Vagina (tissue), 2 donors: ENCODE results near the gene PPOX. TPM values are rescaled to one million over a fixed set of nuclear protein-coding genes. Genes with fewer than 3 reads are reported as not detected.

ENCODE experiments used
- DNase-seq, 2 donors: peaks; one replicate each; pipeline ENCODE4 v3.0.0-alpha.2; 2017; ENCODE audit errors: extremely low spot score in 2 of 2
- H3K27ac ChIP-seq: fragments of 200-600 bp; sonication (generic); one replicate; pipeline ENCODE4 v1.5.1; 2019
- H3K27me3 ChIP-seq: fragments of 200-600 bp; sonication (generic); one replicate; pipeline ENCODE4 v1.5.1; 2019
- H3K36me3 ChIP-seq, 2 donors: fragments of 200-600 bp; sonication (generic); one replicate each; pipeline ENCODE4 v1.5.1; 2017 to 2019
- H3K4me1 ChIP-seq: fragments of 200-600 bp; sonication (generic); one replicate; pipeline ENCODE4 v1.5.1; 2019
- H3K4me3 ChIP-seq, 2 donors: fragments of 200-600 bp; sonication (generic); 1 replicate in 1 of 2; 2 replicates in 1 of 2; pipeline ENCODE4 v1.5.1; 2016 to 2019
- H3K9me3 ChIP-seq: fragments of 200-600 bp; sonication (generic); one replicate; pipeline ENCODE4 v1.5.1; 2019
- CTCF ChIP-seq, 3 experiments: fragments of 450-650 bp in 2 of 3; fragments of 200-600 bp in 1 of 3; sonication (generic) in 1 of 3; IDR thresholded peaks; one replicate each; pipeline ENCODE4 v1.5.1; 2017 to 2019; ENCODE audit warnings: antibody characterized with exemption in 3 of 3, mild to moderate bottlenecking in 2 of 3, moderate library complexity in 2 of 3
- POLR2A ChIP-seq, 2 donors: fragments of 450-650 bp; IDR thresholded peaks; one replicate each; pipeline ENCODE4 v1.6.1; 2017; ENCODE audit warnings: antibody characterized with exemption in 2 of 2, mild to moderate bottlenecking in 2 of 2, moderate library complexity in 2 of 2
- POLR2AphosphoS5 ChIP-seq, 2 donors: sonication (generic); formaldehyde crosslinking; IDR thresholded peaks; one replicate each; pipeline ENCODE4 v1.9.0; 2017; ENCODE audit warnings: antibody characterized with exemption in 2 of 2, mild to moderate bottlenecking in 2 of 2, low read depth in 1 of 2; ENCODE audit not compliant: insufficient read depth in 1 of 2
- intact Hi-C: fragments of 100-400 bp; cut with DNase I; formaldehyde crosslinking; loops from one replicate; pipeline ENCODE4 v1.15.1; 2023
- total RNA-seq: library from RNA; depleted of rRNA; stranded (reverse); fragments of >200 nt; gene quantifications from one replicate; pipeline ENCODE4 v1.2.3, GENCODE V29; 2016

Gene PPOX
- total RNA-seq, 1 donor from 2014 or later: 16.7 TPM

DNA sequence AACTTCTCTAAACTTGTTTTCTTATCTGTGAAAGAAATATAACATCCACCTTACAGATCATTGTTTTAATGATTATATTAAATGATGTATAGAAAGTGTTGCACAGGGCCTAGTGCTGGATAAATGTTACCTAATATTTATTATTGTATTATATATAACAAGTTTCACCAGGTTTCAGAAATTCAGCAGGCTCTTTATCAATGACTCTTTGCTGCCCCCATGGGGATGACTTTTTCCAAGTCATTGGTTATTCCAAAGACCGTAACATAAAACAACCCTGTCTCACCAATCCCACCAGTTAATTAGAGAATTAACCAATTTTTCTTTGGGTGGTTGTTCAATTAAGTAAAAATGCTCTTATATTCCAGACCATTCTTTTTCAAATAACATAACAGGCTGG lies 26.5 kb upstream of the PPOX start:
- intact Hi-C loops: no loop called here
- Histone ChIP-seq H3K27me3 (no peaks in the 10 kb centered on the region), H3K9me3 (no peaks in the 10 kb centered on the region), H3K27ac (no peak overlapping the region), H3K4me1 (no peaks in the 10 kb centered on the region), H3K36me3 (no peaks in the 10 kb centered on the region), H3K4me3 (no peak overlapping the region)
- no peak for DNase-seq
- TF ChIP-seq CTCF (IDR thresholded peaks at IDR 0.05) (peak in 2 of 3 experiments; percentile 4 to 23), POLR2A (IDR thresholded peaks at IDR 0.05) (no peak)

DNA sequence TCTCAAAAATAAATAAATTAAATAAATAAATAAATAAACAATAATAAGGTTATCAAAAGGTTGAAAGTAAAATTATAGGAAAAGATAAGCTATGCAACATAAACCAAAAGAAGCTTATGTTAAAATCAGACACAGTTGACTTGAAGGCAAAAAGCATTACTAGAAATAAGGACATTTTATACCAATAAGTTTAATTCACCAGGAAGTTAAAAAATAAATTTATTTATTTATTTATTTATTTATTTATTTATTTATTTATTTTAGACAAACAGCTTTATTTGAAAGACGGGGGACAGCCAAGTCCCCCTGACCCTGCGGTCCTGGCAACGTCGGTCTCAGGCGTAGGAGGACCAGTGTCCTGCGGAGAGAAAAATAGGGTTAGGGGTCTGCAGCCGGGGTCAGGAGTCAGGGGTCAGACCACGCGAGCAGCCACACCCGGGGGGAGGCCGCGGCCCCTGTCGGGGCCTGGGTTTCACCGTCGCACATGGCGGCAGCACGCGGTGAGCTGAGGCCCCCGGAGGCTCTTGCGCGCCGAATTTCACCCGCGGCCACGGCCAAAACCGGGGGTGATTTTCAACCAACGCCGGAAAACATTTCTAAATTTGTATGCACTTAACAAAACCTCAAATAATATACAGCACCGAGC lies 25.3 kb upstream of the PPOX start:
- intact Hi-C loops: no loop called here

DNA sequence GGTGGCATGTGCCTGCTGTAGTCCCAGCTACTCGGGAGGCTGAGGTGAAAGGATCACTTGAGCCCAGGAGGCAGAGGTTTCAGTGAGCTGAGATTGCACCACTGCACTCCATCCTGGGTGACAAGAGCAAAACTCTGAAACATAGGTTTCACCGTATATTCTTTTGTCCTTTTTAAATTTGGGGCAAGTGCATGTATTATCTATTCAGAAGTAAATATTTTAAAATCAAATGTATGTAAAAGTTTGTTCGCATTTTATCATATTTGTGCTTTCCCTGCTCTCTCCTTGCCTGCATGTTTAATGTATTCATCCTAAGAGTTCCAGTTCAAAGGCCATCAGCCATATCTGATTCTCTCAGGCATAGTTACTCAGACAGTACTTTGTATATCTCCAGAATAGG lies 20.4 kb upstream of the PPOX start:
- DNase-seq: no peak
- Histone ChIP-seq H3K4me3 (no peak overlapping the region), H3K27me3 (no peaks in the 10 kb centered on the region), H3K4me1 (no peaks in the 10 kb centered on the region), H3K9me3 (no peaks in the 10 kb centered on the region), H3K27ac (no peak overlapping the region), H3K36me3 (no peaks in the 10 kb centered on the region)
- intact Hi-C loops: no loop called here
- TF ChIP-seq POLR2AphosphoS5 (IDR thresholded peaks at IDR 0.05; ENCODE audit: insufficient read depth in 1 of 2, low read depth in 1 of 2) (no peak), POLR2A (IDR thresholded peaks at IDR 0.05) (no peak), CTCF (IDR thresholded peaks at IDR 0.05) (no peak)

More for the DNA sequence above, 25.3 kb upstream of the PPOX start:
- no peaks in the 10 kb centered on the region for H3K9me3 ChIP-seq
- H3K4me1 ChIP-seq: no peaks in the 10 kb centered on the region
- no peaks in the 10 kb centered on the region for H3K27me3 ChIP-seq
- TF ChIP-seq POLR2AphosphoS5 (IDR thresholded peaks at IDR 0.05; ENCODE audit: insufficient read depth in 1 of 2, low read depth in 1 of 2): no peak
- no peak for TF ChIP-seq CTCF (IDR thresholded peaks at IDR 0.05)
- TF ChIP-seq POLR2A (IDR thresholded peaks at IDR 0.05): no peak
- H3K27ac ChIP-seq: no peak overlapping the region
- DNase-seq: no peak
- no peaks in the 10 kb centered on the region for H3K36me3 ChIP-seq
- H3K4me3 ChIP-seq: no peak overlapping the region

DNA sequence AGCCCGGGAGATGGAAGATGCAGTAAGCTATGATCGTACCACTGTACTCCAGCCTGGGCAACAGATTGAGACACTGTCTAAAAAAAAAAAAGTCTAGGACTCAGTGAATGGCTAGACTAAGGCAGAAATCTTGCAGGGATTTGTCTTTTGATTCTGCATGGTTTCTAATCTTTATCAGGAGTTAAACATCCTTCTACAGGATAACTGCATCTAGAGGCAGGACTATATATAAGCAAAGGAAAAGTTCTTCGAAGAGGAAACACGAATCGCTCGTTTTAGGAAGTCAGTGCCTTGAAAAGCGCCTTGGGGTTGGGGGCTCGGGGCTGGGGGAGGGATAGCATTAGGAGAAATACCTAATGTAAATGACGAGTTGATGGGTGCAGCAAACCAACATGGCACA lies 13.1 kb upstream of the PPOX start:
- Histone ChIP-seq H3K4me1 (peaks cover 22% of the 10 kb centered on the region), H3K4me3 (peak overlapping the region; percentile 58 to 91), H3K36me3 (peaks cover 0 to 11% of the 10 kb centered on the region in 2 donors), H3K27ac (peak overlapping the region; percentile 89), H3K27me3 (no peaks in the 10 kb centered on the region), H3K9me3 (no peaks in the 10 kb centered on the region)
- TF ChIP-seq POLR2AphosphoS5 (IDR thresholded peaks at IDR 0.05; ENCODE audit: insufficient read depth in 1 of 2, low read depth in 1 of 2) (no peak), CTCF (IDR thresholded peaks at IDR 0.05) (no peak), POLR2A (IDR thresholded peaks at IDR 0.05) (no peak)
- intact Hi-C loops: no loop called here
- DNase-seq: no peak

DNA sequence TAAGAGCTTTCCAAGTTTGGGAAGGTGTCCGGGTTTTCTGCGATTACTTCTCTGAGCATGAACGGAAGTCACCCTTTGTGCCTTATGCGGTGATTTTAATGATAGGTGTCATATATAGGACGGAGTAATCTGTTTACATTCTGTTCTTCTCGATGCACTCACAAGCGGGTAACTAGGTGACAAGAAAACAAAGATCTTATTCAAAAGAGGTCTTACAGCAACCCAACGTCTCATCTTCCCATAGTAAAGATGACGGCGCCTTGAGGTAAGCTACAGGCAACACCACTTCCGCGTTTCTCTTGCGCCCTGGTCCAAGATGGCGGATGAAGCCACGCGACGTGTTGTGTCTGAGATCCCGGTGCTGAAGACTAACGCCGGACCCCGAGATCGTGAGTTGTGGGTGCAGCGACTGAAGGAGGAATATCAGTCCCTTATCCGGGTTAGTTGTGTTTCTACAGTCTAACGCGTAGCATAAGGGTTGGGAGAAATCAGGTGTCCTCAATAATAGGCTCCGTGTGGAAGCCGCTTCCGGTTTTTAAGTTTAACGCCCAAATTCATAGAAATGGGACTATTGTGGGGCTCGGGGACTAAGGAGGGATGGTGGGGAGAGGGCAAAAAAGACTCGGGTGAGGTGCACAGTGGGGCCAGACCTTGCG lies 12.4 kb upstream of the PPOX start, which contains the start of gene UFC1:
UFC1 (plus strand) TSS at position 297 of the 656 bp plus-strand sequence; CDS start at position 317, 20 bp downstream.
- intact Hi-C loops: no loop called here
- no peak for DNase-seq
- Histone ChIP-seq H3K27ac (peak within 1 kb of the TSS; percentile 89), H3K9me3 (no peaks in the 10 kb centered on the region), H3K36me3 (peaks cover 0 to 11% of the 10 kb centered on the region in 2 donors), H3K4me1 (peaks cover 27% of the 10 kb centered on the region), H3K4me3 (peak within 1 kb of the TSS; percentile 58 to 91), H3K27me3 (no peaks in the 10 kb centered on the region)
- no peak for TF ChIP-seq POLR2A (IDR thresholded peaks at IDR 0.05)
- TF ChIP-seq POLR2AphosphoS5 (IDR thresholded peaks at IDR 0.05; ENCODE audit: insufficient read depth in 1 of 2, low read depth in 1 of 2): peak; percentile 80 to 88
